Suppressor macrophage treated with lipopolysaccharide for 1 hour (primary cell): ENCODE measurements around the gene PLSCR2.
"Not testable (repeated sequence)": the region's sequence is repeated elsewhere in the genome, so short reads cannot be mapped to it uniquely, and the experiment has no call there.

Experiments used
- DNase-seq, 3 donors: peaks; one replicate each; pipeline ENCODE4 v3.0.0-alpha.2; 2020 to 2022

Gene PLSCR2

GRCh38 chr3:146469150-146470017, at the start of gene PLSCR2:
Gene PLSCR2 (minus strand): TSS chr3:146469561. CDS start chr3:146459904, 9,657 bp downstream.
- peak; percentile 56 to 64 (median 63) for DNase-seq

- no peak for DNase-seq
Observed at GRCh38 chr3:146517684-146518435, 48.5 kb upstream of the PLSCR2 start.

- DNase-seq, result no peak
Observed at GRCh38 chr3:146513386-146514051, 44.2 kb upstream of the PLSCR2 start.

- peak; percentile 22 to 52 (median 31) for DNase-seq
Observed at GRCh38 chr3:146511402-146512134, 42.2 kb upstream of the PLSCR2 start.

- DNase-seq, result no peak
Observed at GRCh38 chr3:146507331-146508120, 38.2 kb upstream of the PLSCR2 start.

GRCh38 chr3:146505516-146505915, 36.2 kb upstream of the PLSCR2 start:
- no peak for DNase-seq

GRCh38 chr3:146504498-146505197, 35.3 kb upstream of the PLSCR2 start:
- peak; percentile 42 to 79 (median 45) for DNase-seq

- peak; percentile 60 to 73 (median 66) for DNase-seq
Observed at GRCh38 chr3:146503461-146504202, 34.3 kb upstream of the PLSCR2 start.

GRCh38 chr3:146502887-146503460, 33.6 kb upstream of the PLSCR2 start:
- DNase-seq, result no peak

- no peak for DNase-seq
Observed at GRCh38 chr3:146501752-146502151, 32.4 kb upstream of the PLSCR2 start.

- no peak for DNase-seq
Observed at GRCh38 chr3:146499701-146500100, 30.3 kb upstream of the PLSCR2 start.

- no peak for DNase-seq
Observed at GRCh38 chr3:146498002-146498736, 28.8 kb upstream of the PLSCR2 start.

- DNase-seq, result not testable (repeated sequence)
Observed at GRCh38 chr3:146497145-146497843, 27.9 kb upstream of the PLSCR2 start.

- no peak for DNase-seq
Observed at GRCh38 chr3:146496726-146497125, 27.4 kb upstream of the PLSCR2 start.

GRCh38 chr3:146496251-146496650, 26.9 kb upstream of the PLSCR2 start:
- no peak for DNase-seq

- peak in 1 of 3 donors; percentile 25 for DNase-seq
Observed at GRCh38 chr3:146493761-146494160, 24.4 kb upstream of the PLSCR2 start.

- no peak for DNase-seq
Observed at GRCh38 chr3:146493221-146493620, 23.9 kb upstream of the PLSCR2 start.

GRCh38 chr3:146491303-146491702, 21.9 kb upstream of the PLSCR2 start:
- peak in 2 of 3 donors; percentile 44 to 45 for DNase-seq
